Fibroblast of lung (primary cell): Measurements from ENCODE around the gene CENPV. TPM values are rescaled to one million over a fixed set of nuclear protein-coding genes. Genes with fewer than 3 reads are reported as not detected.

Experiments
- DNase-seq, 2 donors: peaks; one replicate each; pipeline versions ENCODE4 v3.0.0 to v3.0.0-alpha.2; 2010; ENCODE audit warnings: low read depth in 2 of 2
- H2AFZ ChIP-seq: 2 replicates; pipeline ENCODE4 v1.5.1; 2012; ENCODE audit warnings: low read length, control low read depth, inconsistent platforms
- H3K27ac ChIP-seq: 2 replicates; pipeline ENCODE4 v1.5.1; 2011; ENCODE audit warnings: low read length, control low read depth; ENCODE audit not compliant: insufficient read depth
- H3K27me3 ChIP-seq: 2 replicates; pipeline ENCODE4 v1.5.1; 2011; ENCODE audit warnings: mild to moderate bottlenecking, low read length; ENCODE audit not compliant: control insufficient read depth, insufficient read depth
- H3K36me3 ChIP-seq: 2 replicates; pipeline ENCODE4 v1.5.1; 2011; ENCODE audit warnings: low read length; ENCODE audit not compliant: control insufficient read depth, insufficient read depth
- H3K4me1 ChIP-seq: 2 replicates; pipeline ENCODE4 v1.5.1; 2011; ENCODE audit warnings: low read length; ENCODE audit not compliant: control insufficient read depth, insufficient read depth; ENCODE audit errors: extremely low read depth
- H3K4me2 ChIP-seq: 2 replicates; pipeline ENCODE4 v1.5.1; 2011; ENCODE audit warnings: low read length, control low read depth; ENCODE audit not compliant: insufficient read depth; ENCODE audit errors: extremely low read depth
- H3K4me3 ChIP-seq, 4 experiments: fragments of 200-600 bp in 1 of 4; sonication (generic) in 1 of 4; replicated peaks in 1 of 4; 2 replicates each; pipeline ENCODE4 v1.5.1; 2011 to 2016; ENCODE audit warnings: low read length in 4 of 4, low read depth in 3 of 4, mild to moderate bottlenecking in 3 of 4, control low read depth in 2 of 4, inconsistent platforms in 1 of 4, mixed read lengths in 1 of 4; ENCODE audit not compliant: insufficient read depth in 1 of 4; ENCODE audit errors: control extremely low read depth in 1 of 4
- H3K79me2 ChIP-seq: 2 replicates; pipeline ENCODE4 v1.5.1; 2012; ENCODE audit warnings: mild to moderate bottlenecking, low read length, inconsistent platforms; ENCODE audit not compliant: control insufficient read depth, insufficient read depth
- H3K9ac ChIP-seq: 2 replicates; pipeline ENCODE4 v1.5.1; 2011; ENCODE audit warnings: mild to moderate bottlenecking, low read length, control low read depth; ENCODE audit not compliant: insufficient read depth
- H3K9me3 ChIP-seq: 2 replicates; pipeline ENCODE4 v1.5.1; 2012; ENCODE audit warnings: low read depth, low read length; ENCODE audit not compliant: control insufficient read depth, insufficient read depth
- H4K20me1 ChIP-seq: 2 replicates; pipeline ENCODE4 v1.5.1; 2011; ENCODE audit warnings: low read length; ENCODE audit not compliant: control insufficient read depth, insufficient read depth; ENCODE audit errors: extremely low read depth
- EZH2 ChIP-seq: IDR thresholded peaks from 2 replicates; pipeline ENCODE4 v1.5.1; 2012; ENCODE audit warnings: low read length, control low read depth, mild to moderate bottlenecking; ENCODE audit errors: missing control alignments
- polyA plus RNA-seq, 2 donors: library from polyadenylated mRNA; depleted of rRNA in 1 of 2; stranded (reverse) in 1 of 2; unstranded in 1 of 2; fragments of >200 nt; gene quantifications; 2 replicates each; pipeline ENCODE4 v1.2.1, GENCODE V29; 2011 to 2012; ENCODE audit warnings: missing spikeins in 1 of 2
- total RNA-seq: library from RNA; depleted of rRNA; stranded (reverse); fragments of >200 nt; gene quantifications from 2 replicates; pipeline ENCODE4 v1.2.1, GENCODE V29; 2014
- TF ChIP-seq, protein P1 (sequence below), 2 donors: IDR thresholded peaks in 1 of 2; conservative IDR thresholded peaks in 1 of 2; 1 replicate in 1 of 2; 2 replicates in 1 of 2; pipeline ENCODE4 v1.5.1; 2011 to 2012; ENCODE audit warnings: low read length in 2 of 2, control low read depth in 1 of 2, inconsistent platforms in 1 of 2, low read depth in 1 of 2, mild to moderate bottlenecking in 1 of 2

Gene CENPV
- total and polyA plus RNA-seq, 2 donors (not counting 1 experiment from before 2014, with no cell fraction given): 9.2 to 25.1 TPM

GRCh38 chr17:16339402-16339801 is 13.9 kb downstream of the CENPV start:
- H3K4me2 ChIP-seq: no peak overlapping the region
- H4K20me1 ChIP-seq: no peaks in the 10 kb centered on the region
- no peaks in the 10 kb centered on the region for H3K27me3 ChIP-seq
- H3K9ac ChIP-seq: no peak overlapping the region
- no peak overlapping the region for H3K27ac ChIP-seq
- H3K79me2 ChIP-seq: no peaks in the 10 kb centered on the region
- H3K4me1 ChIP-seq: no peaks in the 10 kb centered on the region
- H3K36me3 ChIP-seq: peaks cover 1% of the 10 kb centered on the region
- no peaks in the 10 kb centered on the region for H3K9me3 ChIP-seq
- no peak for TF ChIP-seq EZH2
- TF ChIP-seq, protein P1, sequence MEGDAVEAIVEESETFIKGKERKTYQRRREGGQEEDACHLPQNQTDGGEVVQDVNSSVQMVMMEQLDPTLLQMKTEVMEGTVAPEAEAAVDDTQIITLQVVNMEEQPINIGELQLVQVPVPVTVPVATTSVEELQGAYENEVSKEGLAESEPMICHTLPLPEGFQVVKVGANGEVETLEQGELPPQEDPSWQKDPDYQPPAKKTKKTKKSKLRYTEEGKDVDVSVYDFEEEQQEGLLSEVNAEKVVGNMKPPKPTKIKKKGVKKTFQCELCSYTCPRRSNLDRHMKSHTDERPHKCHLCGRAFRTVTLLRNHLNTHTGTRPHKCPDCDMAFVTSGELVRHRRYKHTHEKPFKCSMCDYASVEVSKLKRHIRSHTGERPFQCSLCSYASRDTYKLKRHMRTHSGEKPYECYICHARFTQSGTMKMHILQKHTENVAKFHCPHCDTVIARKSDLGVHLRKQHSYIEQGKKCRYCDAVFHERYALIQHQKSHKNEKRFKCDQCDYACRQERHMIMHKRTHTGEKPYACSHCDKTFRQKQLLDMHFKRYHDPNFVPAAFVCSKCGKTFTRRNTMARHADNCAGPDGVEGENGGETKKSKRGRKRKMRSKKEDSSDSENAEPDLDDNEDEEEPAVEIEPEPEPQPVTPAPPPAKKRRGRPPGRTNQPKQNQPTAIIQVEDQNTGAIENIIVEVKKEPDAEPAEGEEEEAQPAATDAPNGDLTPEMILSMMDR (conservative IDR thresholded peaks at IDR 0.05 in 1 of 2, IDR thresholded peaks at IDR 0.05 in 1 of 2; ENCODE audit: low read depth in 1 of 2, low read length in 2 of 2): no peak
- H3K4me3 ChIP-seq: no peak overlapping the region
- no peak overlapping the region for H2AFZ ChIP-seq
- no peak for DNase-seq

GRCh38 chr17:16338391-16338790 is 14.9 kb downstream of the CENPV start:
- no peak overlapping the region for H3K9ac ChIP-seq
- no peaks in the 10 kb centered on the region for H4K20me1 ChIP-seq
- no peaks in the 10 kb centered on the region for H3K27me3 ChIP-seq
- peaks cover 1% of the 10 kb centered on the region for H3K36me3 ChIP-seq
- no peak overlapping the region for H3K4me3 ChIP-seq
- H2AFZ ChIP-seq: no peak overlapping the region
- no peaks in the 10 kb centered on the region for H3K79me2 ChIP-seq
- TF ChIP-seq EZH2: no peak
- TF ChIP-seq, protein P1 (conservative IDR thresholded peaks at IDR 0.05 in 1 of 2, IDR thresholded peaks at IDR 0.05 in 1 of 2; ENCODE audit: low read depth in 1 of 2, low read length in 2 of 2): no peak
- no peak overlapping the region for H3K27ac ChIP-seq
- H3K9me3 ChIP-seq: no peaks in the 10 kb centered on the region
- no peak overlapping the region for H3K4me2 ChIP-seq
- no peak for DNase-seq
- no peaks in the 10 kb centered on the region for H3K4me1 ChIP-seq

GRCh38 chr17:16329519-16330271 is 23.6 kb downstream of the CENPV start:
- no peak for TF ChIP-seq EZH2
- TF ChIP-seq, protein P1 (conservative IDR thresholded peaks at IDR 0.05 in 1 of 2, IDR thresholded peaks at IDR 0.05 in 1 of 2; ENCODE audit: low read depth in 1 of 2, low read length in 2 of 2): no peak
- no peaks in the 10 kb centered on the region for H3K79me2 ChIP-seq
- H3K9me3 ChIP-seq: no peaks in the 10 kb centered on the region
- peak overlapping the region; percentile 51 for H3K4me2 ChIP-seq
- H3K9ac ChIP-seq: no peak overlapping the region
- peaks cover 5% of the 10 kb centered on the region for H3K4me1 ChIP-seq
- H2AFZ ChIP-seq: no peak overlapping the region
- H3K4me3 ChIP-seq: no peak overlapping the region
- H3K36me3 ChIP-seq: no peaks in the 10 kb centered on the region
- H3K27me3 ChIP-seq: no peaks in the 10 kb centered on the region
- no peaks in the 10 kb centered on the region for H4K20me1 ChIP-seq
- no peak overlapping the region for H3K27ac ChIP-seq
- DNase-seq: peak; percentile 56 to 72
